HG03457 (cell line): ENCODE measurements around the gene LDLRAD4.

Experiments
- ATAC-seq: cut with Tn5 transposase; IDR thresholded peaks from one replicate; pipeline ENCODE4 v1.9.1; 2021; ENCODE audit warnings: moderate number of reproducible peaks; ENCODE audit not compliant: unreplicated experiment

Gene LDLRAD4

DNA sequence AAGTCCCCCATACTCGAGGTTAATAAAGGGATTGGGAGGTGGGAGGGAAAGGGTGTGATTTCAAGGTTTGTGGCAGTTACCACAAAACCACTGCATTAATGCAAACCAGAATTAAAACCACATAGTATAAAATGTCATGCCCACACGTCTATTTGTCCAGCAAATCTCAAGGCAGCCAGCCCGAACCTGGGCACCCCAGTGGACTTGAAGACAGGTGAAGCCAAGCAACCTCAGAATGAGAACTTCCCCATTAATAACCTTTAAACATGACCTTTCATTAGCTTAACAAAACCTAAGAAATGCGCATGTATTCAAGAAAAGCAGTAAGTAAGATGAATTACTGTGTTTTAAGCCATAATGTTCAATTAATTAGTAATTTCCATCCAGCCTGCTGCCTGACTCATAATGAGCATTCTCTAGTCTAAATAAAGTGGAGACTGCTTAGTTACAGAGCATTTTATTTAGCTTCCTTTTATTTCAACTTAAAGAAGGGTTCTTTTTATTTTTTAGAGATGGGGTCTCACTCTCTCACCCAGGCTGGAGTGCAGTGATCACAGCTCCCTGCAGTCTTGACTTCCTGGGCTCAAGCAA, 278.2 kb downstream of the LDLRAD4 start:
- ATAC-seq, result no peak

- ATAC-seq, result no peak
Measured at GRCh38 chr18:13499803-13500202, 281.2 kb downstream of the LDLRAD4 start.

GRCh38 chr18:13500227-13500865, 281.8 kb downstream of the LDLRAD4 start:
- ATAC-seq, result no peak

DNA sequence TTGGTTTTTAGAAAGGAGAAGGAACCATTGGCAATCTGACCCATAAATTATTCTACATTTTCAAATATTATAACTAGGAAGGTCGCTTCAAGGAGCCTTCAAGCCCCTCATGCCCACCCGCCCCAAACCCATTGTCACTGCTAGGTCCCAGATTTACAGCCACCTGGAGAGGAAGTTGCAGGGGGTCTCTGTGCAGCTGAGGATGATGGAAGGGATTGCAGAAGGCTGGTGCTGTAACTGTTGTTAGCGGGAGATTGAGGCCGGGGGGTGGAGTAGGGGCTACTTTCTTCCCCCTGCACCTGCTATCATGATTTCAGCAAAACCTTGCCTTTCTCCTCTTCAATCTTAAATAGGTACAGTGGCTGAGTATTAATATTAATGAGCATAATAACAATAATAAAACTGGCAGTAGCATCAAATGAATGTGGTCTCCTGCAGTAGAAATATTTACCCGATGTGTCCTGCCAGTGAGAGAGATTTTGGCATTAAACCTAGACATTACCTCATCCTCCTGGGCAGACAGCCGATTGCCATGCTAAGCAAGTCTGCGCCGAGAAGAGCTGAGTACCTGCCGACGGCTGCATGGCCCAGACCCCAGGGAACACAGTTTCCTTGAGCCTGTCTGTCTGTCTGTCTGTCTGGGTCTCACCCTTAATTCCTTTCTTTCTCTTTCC, 282.4 kb downstream of the LDLRAD4 start:
- ATAC-seq, result no peak

DNA sequence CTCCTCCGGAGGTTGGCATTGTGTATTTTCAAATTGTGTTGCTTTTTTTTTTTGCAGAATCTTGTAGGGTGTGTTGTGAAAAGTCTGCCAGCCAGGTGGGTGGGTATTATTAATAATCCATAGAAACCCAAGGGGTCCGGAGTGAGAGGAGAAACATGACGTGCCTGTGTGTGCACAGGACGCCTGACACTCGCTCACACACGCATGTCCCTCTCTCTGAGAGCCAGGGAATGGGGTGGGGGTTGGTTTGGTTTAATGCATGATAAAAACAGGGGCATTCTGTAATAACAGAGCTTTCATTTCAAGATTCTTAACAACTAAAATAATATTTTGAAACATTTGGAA, 283.0 kb downstream of the LDLRAD4 start:
- no peak for ATAC-seq

DNA sequence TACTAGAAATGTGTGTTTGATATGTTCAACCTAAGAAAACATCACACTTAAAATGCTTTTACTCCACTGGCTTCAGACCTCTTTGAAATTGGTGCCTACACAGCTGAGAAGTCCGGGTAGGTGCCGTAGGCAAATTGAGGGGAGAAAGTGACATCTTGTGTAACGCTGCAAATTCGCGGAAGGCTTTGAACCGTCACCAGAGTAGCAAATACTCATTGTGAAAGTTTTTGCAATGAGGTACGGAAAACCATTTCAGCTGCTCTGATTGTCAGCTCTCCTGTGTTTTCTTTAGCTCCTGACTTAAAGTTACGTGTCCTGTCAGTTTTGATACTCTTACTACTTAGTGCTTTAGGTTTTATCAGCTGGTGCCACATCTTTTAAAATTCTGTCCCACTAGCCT, 283.3 kb downstream of the LDLRAD4 start:
- peak; percentile 83 for ATAC-seq

DNA sequence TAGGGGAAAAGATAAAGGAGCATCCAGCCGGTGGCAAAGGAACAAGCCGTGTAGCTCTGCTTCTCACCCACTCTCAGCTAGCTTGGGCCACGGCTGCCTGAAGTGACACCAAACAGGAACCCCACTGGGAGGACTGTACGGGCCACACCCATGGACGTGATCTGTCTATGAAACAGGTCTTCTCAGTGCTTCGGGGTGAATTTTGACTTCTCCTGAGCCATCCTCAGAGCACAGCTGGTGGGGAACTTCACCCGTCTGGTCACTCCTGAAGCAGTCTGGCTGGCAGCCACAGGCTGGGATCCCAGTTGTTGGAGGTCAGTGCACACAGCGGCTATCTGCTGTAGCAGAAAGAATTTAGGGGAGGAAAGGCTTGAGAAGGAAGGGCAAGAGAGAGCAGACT, 284.0 kb downstream of the LDLRAD4 start:
- no peak for ATAC-seq

- no peak for ATAC-seq
Measured at GRCh38 chr18:13503836-13504235, 285.3 kb downstream of the LDLRAD4 start.

DNA sequence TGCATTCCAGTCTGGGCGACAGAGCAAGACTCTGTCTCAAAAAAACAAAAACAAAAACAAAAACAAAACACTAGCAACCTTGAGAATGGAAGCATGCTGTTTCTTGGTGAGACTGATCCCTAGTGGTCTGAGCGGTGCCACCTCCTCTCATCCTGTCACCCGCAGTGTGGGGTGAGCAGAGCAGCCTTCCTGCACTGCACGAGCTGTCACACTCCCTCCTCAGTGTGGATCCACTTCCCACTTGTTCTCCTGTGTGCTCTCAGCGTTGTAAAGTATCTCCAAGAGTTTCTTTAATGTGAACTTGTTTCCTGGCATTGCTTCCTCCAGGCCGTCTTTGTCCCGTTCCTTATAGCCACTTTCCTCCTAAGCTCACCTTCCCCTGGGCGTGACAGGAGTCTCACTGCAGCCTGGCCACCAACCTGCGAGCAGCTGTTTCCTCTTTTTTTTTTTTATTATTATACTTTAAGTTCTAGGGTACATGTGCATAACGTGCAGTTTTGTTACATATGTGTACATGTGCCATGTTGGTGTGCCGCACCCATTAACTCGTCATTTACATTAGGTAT, 287.3 kb downstream of the LDLRAD4 start:
- ATAC-seq, result no peak

DNA sequence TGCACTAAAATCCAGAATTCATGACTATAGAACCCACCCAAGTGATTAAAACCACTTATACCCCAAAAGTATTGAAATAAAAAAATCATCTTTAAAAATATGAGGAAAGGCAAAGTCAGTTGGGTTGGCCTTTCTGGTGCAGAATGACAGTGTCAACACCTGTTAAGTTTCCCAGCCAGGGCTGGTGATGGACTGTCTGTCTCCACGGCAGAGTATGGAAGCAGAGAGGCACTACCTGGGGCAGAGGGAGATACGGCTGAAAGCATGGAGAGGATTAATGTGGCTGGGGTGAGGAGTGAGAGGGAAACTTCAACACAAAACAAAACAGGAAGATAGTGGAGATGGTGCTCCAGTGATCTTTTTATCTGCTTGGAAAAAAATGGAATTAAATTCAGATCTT, 292.0 kb downstream of the LDLRAD4 start:
- no peak for ATAC-seq

- no peak for ATAC-seq
Measured at GRCh38 chr18:13511961-13512577, 293.5 kb downstream of the LDLRAD4 start.

- ATAC-seq, result no peak
Measured at GRCh38 chr18:13513021-13513420, 294.5 kb downstream of the LDLRAD4 start.

DNA sequence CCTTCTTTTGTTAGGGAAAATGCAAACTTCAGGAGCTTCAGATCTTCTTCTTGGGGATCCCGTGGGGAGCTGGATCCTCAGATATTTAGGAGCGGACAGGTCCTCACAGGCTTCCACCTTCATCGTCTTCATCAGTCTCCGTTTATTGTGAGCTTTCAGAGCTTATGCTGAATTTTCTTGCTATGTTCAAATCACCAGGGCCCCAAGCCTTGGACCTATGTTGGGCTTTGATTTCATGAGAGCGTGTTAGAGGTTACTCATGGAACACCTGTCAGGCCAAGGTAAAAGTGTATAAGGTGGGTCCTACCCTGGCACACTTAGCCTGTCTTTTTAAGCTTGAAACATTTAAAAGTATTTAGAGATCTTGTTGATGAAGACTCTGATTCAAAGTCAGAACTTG, 294.9 kb downstream of the LDLRAD4 start:
- ATAC-seq, result no peak

GRCh38 chr18:13514558-13514957, 296.0 kb downstream of the LDLRAD4 start:
- ATAC-seq, result no peak

GRCh38 chr18:13516855-13517254, 298.3 kb downstream of the LDLRAD4 start:
- no peak for ATAC-seq

- no peak for ATAC-seq
Measured at GRCh38 chr18:13517369-13517768, 298.8 kb downstream of the LDLRAD4 start.

GRCh38 chr18:13518382-13518781, 299.8 kb downstream of the LDLRAD4 start:
- no peak for ATAC-seq

DNA sequence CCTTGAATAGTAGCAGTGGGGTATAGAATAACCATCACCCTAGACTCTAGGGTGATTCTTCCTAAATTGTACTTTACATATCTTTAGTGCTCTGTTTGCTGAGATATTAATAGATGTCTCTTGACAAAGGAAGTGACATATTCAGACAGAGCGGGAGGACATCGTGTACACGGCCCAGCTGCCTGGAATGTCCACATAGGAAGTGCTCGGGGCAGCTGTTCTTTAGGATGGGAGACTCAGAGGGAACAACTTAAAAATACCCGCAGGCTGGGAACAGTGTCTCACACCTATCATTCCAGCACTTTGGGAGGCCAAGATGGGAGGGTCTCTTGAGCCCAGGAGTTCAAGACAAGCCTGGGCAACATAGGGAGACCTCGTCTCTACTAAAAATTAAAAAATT, 301.7 kb downstream of the LDLRAD4 start:
- ATAC-seq, result no peak

GRCh38 chr18:13520741-13521140, 302.2 kb downstream of the LDLRAD4 start:
- no peak for ATAC-seq

DNA sequence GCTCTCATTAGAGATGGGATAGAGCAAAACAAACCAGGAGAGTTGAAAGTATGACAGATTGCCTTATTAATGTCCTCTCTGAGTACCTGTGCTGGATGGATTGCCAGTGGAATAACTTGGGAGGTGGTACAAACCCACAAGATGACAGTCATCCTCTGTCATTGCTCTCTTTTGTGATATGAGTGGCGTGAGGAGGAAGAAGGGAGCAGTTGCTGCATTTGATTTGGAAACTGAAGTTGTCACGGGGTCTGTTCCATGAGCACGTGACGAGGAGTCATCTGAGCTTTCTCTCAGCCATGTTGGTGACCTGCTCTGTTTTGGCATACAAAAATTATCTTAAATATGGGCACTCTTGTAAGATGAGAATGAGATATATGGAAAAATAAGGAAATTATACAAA, 302.9 kb downstream of the LDLRAD4 start:
- ATAC-seq, result no peak

DNA sequence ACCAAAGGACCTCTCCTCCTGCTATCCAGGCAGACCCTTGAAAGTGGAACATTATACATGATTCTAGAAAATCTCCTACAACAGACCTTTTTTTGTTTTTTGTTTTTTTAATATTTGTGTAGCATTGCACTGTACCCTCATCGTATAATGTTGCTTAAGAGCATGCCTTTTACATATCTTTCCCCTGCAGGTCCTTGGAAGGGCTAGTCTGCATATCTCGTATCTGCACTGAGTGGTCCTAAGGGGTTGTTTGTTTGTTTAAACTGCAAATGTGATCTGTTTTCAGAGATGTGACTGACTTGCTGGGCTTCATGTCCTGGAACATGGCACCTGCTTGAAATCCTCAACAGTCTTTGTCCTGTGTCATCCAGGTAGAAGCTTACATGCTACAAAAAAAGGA, 303.7 kb downstream of the LDLRAD4 start:
- ATAC-seq, result no peak
